Kidney epithelial cell (primary cell): Measurements from ENCODE around the gene FSTL5. TPM values are rescaled to one million over a fixed set of nuclear protein-coding genes. Genes with fewer than 3 reads are reported as not detected.

Experiments used
- DNase-seq: peaks from one replicate; pipeline ENCODE4 v3.0.0-alpha.2; 2010; ENCODE audit warnings: low read depth
- H3K27me3 ChIP-seq: 2 replicates; pipeline ENCODE4 v1.6.0; 2011; ENCODE audit warnings: low read length; ENCODE audit not compliant: control insufficient read depth, insufficient read depth
- H3K36me3 ChIP-seq: 2 replicates; pipeline ENCODE4 v1.5.1; 2011; ENCODE audit warnings: low read length; ENCODE audit not compliant: control insufficient read depth, insufficient read depth
- H3K4me3 ChIP-seq: 2 replicates; pipeline ENCODE4 v1.5.1; 2011; ENCODE audit warnings: low read depth, mild to moderate bottlenecking, control low read depth, low read length
- CTCF ChIP-seq: IDR thresholded peaks from 2 replicates; pipeline ENCODE4 v1.5.1; 2011; ENCODE audit warnings: mild to moderate bottlenecking, moderate library complexity, low read length, control low read depth, inconsistent platforms; ENCODE audit not compliant: insufficient read depth, poor library complexity, severe bottlenecking
- total RNA-seq: library from RNA; depleted of rRNA; stranded (reverse); fragments of >200 nt; gene quantifications from 2 replicates; pipeline ENCODE4 v1.2.3, GENCODE V29; 2015

The FSTL5 gene
- total RNA-seq, 1 donor from 2014 or later = not detected

- no peak overlapping the region for H3K4me3 ChIP-seq
- DNase-seq = no peak
- H3K36me3 ChIP-seq = no peaks in the 10 kb centered on the region
- no peak for TF ChIP-seq CTCF
- H3K27me3 ChIP-seq = no peaks in the 10 kb centered on the region
These were observed 641.8 kb downstream of the FSTL5 start for GRCh38 chr4:161522031-161522430.

GRCh38 chr4:161519611-161520010 lies 644.2 kb downstream of the FSTL5 start:
- Histone ChIP-seq H3K27me3 (no peaks in the 10 kb centered on the region), H3K36me3 (no peaks in the 10 kb centered on the region), H3K4me3 (no peak overlapping the region)
- no peak for TF ChIP-seq CTCF
- DNase-seq = no peak

GRCh38 chr4:161517941-161518340 lies 645.9 kb downstream of the FSTL5 start:
- TF ChIP-seq CTCF = no peak
- H3K36me3 ChIP-seq = no peaks in the 10 kb centered on the region
- no peak overlapping the region for H3K4me3 ChIP-seq
- no peak for DNase-seq
- no peaks in the 10 kb centered on the region for H3K27me3 ChIP-seq

GRCh38 chr4:161505141-161505540 lies 658.7 kb downstream of the FSTL5 start:
- DNase-seq = no peak
- TF ChIP-seq CTCF = no peak
- H3K4me3 ChIP-seq = no peak overlapping the region
- no peaks in the 10 kb centered on the region for H3K36me3 ChIP-seq
- no peaks in the 10 kb centered on the region for H3K27me3 ChIP-seq

DNA sequence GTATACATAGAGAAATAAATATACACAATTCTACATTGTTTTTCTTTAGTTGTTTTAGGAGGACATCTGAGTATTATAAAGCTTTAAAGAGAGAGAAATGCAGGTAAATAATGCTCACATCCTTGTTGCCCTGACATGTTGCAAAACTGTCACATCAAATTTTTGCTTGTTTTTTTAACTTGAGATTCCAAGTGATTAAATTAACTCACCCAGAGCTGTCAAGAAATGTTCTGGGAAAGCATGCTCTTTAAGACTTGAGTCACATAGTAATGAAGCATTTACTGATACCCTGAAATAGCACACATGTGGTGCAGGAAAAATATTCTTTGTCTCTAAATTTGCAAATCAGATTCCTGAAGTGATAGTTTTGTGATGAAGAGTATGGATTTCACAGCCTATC lies 665.6 kb downstream of the FSTL5 start:
- Histone ChIP-seq H3K4me3 (no peak overlapping the region), H3K27me3 (no peaks in the 10 kb centered on the region), H3K36me3 (no peaks in the 10 kb centered on the region)
- no peak for TF ChIP-seq CTCF
- no peak for DNase-seq

- TF ChIP-seq CTCF = no peak
- no peak for DNase-seq
These were observed 677.3 kb downstream of the FSTL5 start for GRCh38 chr4:161486461-161486860.

More at GRCh38 chr4:161486461-161486860, 677.3 kb downstream of the FSTL5 start:
- H3K36me3 ChIP-seq = no peaks in the 10 kb centered on the region
- no peaks in the 10 kb centered on the region for H3K27me3 ChIP-seq
- H3K4me3 ChIP-seq = no peak overlapping the region
